ENCODE measurements around the gene ATG10. TPM values are rescaled to one million over a fixed set of nuclear protein-coding genes. Genes with fewer than 3 reads are reported as not detected.
A peak's percentile ranks its signal among the peaks of the same experiment; 100 is the strongest.
"Not testable (repeated sequence)": the region's sequence is repeated elsewhere in the genome, so short reads cannot be mapped to it uniquely, and the experiment has no call there.

Gene ATG10
- total RNA-seq, 1 donor from 2014 or later = 5.8 TPM

DNA sequence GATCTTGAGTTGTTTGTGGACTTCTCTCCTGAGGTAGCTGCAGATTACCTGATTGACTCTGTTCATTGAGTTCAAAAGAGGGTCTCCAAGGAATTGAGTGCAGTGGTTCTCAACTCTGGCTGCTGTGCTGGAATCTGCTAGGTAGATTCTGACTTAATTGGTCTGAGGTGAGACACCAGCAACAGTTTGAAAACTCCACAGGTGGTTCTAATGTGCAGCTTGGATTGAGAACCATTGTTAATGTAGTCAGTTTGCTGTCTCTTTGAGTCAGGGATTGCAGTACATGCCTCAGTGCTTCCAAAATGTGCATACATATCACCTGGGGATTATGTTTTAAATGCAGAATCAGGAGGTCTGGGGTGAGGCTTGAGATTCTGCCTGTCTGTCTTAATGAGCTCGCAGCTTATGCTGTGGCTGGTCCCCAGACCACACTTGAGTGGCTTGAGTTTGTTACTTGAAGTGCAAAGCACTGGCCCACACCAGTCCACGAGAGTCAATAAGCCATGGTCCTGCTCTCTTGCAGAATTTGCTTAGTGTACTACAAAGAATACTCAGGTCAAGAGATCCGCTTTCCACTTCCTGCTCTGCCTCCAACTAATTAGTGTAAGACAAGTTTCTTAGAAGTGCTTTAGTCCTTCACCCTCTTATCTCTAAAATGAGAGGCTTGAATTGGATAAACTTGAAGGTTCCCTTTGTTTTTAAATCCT lies 82.3 kb downstream of the ATG10 start:
- no peak for DNase-seq (ENCODE audit: low read depth in 2 of 2)

DNA sequence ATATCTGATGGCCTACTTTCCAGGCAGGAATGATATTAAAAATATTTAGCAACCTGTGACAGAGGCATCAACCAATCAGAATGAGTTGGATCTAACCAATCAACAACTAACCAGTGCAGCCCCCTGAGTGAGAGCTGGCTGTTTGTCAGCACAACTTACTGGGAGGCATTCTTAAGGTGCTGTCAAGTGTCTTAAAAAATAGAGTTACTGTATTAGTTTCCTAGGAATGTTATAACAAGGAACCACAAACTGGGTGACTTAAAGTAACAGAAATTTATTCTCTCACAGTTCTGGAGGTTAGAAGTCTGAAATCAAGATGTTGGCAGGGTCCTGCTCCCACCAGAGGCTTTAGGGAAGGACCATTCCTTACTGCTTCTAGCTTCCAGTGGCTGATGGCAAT lies 85.2 kb downstream of the ATG10 start:
- no peak for DNase-seq (ENCODE audit: low read depth in 2 of 2)

DNA sequence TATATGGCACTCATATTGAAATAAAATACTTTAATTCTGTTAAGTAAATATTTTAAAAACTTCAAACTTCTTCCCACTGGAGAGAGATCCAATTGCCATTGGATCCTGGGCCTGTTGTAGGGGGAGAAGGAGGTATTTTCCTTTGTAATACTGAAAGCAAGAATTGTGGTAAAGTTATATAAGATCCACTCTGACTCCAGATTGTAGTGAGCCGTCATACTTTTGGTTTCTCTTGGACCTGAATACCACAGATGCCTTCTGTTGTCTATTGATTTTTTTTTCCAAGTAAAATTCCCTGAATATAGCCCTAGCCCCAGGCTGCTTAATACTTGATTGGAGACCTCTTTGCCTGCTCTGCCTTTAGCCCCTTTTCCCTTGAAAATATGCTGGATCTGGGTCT lies 86.9 kb downstream of the ATG10 start:
- no peak for DNase-seq (ENCODE audit: low read depth in 2 of 2)

DNA sequence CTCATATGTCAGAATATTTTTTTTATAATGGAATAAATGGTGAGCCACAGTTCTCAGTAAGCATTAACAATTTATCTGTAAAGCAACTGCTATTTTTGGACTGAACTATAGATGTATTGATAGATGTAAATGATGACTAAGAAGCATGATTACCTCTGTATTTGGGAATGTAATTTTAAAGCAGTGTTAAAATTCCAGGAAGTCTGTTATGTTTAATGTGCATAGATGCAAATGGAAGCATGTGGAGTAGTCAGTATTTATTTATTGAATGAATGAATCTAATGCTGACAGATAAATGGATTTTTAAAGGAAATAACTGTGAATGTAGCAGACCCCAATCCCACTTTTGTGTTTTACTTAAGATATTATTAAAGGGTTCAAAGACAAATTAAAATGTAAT lies 95.0 kb downstream of the ATG10 start:
- DNase-seq (ENCODE audit: low read depth in 2 of 2) = no peak

DNA sequence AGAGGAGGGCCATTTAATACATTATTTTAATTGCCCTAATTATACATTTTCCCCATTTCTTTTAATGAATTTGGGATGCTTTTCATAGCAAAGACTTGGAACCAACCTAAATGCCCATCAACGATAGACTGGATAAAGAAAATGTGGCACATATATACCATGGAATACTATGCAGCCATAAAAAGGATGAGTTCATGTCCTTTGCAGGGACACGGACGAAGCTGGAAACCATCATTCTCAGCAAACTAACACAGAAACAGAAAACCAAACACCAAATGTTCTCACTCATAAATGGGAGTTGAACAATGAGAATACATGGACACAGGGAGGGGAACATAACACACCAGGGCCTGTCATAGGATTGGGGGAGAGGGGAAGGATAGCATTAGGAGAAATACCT lies 96.2 kb downstream of the ATG10 start:
- DNase-seq (ENCODE audit: low read depth in 2 of 2) = not testable (repeated sequence)

DNA sequence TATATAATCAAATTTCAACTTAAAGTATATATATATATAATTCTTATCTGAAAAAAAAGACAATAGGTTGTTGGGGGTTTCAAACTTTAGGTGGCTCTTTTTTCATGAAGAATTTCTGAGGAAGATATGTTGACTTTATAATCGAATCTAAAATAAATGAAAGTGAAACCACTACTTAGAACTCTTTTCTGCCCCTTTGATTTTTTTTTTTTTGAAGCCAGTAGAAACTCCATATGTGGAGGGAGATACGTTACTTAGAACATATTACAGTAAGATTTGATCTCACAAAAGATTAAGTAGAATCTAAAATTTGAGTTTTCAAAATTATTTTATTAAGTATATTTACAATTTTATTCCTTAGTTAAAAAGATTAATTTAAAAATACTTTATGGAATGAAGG lies 96.9 kb downstream of the ATG10 start:
- DNase-seq (ENCODE audit: low read depth in 2 of 2) = peak; percentile 9 to 10

DNA sequence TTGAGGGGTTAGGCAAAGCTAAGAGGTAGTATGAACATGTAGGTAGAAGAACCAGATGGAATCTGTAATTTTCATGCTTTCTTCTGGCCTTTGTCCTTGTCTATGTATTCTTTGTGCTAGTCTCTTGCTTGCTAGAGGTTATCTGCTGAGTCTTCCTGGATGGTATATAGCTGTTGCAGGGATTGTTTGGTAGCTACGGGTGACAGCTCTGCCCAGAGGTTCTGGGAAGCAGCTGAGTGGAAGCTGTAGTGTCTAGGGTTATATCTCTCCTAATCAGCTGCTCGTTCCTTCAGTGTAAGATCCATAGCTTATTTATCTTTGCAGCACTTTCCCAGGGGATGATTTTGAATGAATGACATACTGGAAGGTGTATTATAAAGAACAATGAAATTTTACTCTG lies 100.3 kb downstream of the ATG10 start:
- DNase-seq (ENCODE audit: low read depth in 2 of 2) = no peak

DNA sequence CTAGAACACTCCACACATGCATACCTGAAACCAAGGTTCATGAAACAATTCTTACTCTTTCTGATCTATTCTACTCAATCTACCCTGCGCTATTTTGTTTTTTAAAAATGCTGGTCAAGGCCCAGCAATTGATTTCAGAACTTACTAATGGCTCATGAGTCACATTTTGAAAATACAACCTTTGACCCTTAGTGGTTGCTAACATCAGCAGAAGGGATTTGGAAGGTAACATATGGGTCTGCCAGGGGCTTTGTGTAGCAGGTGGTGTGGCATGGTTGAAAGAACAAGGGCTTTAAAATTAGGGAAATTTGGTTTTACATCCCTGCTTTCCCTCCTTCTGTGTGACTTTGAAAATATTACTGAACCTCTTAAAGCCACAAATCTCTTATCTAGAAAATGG lies 101.4 kb downstream of the ATG10 start:
- DNase-seq (ENCODE audit: low read depth in 2 of 2) = no peak

DNA sequence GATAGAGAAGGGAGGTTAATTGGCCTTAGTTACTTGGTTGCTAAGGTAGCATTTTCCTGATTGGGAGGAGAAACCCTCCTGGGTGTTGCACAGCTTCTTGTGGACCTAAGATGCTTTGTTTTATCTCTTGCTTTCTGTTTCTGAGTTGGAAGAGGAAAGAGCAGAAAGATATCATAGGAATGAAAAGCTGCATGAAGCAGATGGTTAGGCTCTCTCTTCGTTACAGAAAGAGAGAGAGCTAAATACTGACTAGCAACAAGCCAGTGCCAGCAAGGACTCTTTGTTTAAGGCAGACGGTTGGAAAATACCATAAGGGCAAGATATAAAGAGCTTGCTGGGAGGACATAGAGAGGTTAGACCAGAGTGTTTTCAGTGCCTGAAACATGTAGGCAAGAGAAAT lies 103.1 kb downstream of the ATG10 start:
- no peak for DNase-seq (ENCODE audit: low read depth in 2 of 2)

DNA sequence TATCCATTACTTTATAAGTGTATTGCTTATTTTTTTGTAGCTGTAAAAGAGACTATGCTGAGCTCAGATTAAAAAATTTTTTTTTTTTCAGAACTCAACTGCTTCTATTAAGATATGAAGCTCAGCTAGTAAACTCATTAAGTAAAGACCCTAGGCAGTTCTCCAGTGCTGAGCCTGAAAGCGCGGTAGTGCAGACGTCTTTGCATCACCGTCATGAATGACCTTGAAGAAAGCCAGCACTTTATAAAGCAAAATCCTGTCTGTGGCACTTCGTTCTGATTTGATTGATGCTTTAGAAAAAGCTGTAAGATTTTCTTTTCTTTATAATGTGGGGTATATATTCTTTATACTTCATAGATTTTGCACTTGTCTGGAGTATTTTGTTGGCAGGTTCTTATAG lies 105.7 kb downstream of the ATG10 start:
- DNase-seq (ENCODE audit: low read depth in 2 of 2) = no peak

DNA sequence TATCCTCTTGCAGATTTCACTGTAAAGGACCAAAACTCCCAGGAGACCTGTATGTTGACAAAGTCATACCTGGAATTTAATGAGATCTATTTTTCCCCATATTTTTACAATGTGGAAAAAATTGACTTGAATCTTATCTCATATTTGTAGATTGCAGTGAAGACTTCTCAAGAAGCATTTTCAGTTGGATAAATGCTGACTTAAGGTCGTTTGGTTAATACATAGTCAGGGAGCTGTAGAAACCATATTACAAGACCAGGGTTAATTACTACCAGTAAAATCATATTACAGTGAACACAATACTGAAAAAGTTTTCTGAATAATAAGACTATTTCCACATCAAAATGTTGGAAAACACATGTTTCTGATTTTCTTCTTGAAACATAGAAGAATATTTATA lies 119.8 kb downstream of the ATG10 start:
- no peak for DNase-seq (ENCODE audit: low read depth in 2 of 2)

DNA sequence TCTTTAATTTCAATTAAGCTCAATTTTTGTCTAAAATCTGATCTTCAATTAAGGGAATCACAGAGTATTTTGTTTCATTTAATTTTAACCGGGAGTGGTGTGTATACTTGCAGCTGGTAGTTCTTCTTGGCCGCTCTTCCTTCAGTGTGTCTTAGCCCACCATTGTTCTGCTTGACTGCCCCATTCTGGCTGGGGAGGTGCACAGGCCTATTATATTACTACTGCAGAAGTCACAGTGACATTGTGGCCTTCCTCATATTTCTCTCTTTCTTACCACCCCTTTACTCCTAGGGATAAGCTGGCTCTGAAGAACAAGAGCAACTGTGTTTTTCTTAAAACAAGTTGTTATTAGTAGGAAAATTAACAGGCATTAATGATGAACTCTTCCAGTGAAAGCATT lies 123.7 kb downstream of the ATG10 start:
- DNase-seq (ENCODE audit: low read depth in 2 of 2) = no peak

DNA sequence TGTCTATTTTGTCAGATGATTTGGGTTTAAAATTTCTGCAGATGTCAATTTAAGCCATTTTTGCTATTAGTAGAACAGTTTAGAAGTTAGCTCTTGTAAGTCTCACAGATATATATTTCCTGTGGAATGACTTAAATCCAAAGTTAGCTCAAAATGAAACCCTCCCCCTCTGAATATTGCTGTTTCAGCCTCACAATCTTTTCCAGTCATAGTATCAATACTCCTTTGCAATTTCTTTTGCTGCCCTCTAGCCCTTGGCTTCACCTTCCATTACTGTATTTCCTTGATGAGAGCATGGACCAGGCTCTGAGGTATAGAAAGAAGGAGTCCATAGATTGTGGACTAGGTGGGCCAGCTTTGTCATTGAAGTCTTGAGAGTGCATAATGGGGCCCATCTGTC lies 124.4 kb downstream of the ATG10 start:
- no peak for DNase-seq (ENCODE audit: low read depth in 2 of 2)

DNA sequence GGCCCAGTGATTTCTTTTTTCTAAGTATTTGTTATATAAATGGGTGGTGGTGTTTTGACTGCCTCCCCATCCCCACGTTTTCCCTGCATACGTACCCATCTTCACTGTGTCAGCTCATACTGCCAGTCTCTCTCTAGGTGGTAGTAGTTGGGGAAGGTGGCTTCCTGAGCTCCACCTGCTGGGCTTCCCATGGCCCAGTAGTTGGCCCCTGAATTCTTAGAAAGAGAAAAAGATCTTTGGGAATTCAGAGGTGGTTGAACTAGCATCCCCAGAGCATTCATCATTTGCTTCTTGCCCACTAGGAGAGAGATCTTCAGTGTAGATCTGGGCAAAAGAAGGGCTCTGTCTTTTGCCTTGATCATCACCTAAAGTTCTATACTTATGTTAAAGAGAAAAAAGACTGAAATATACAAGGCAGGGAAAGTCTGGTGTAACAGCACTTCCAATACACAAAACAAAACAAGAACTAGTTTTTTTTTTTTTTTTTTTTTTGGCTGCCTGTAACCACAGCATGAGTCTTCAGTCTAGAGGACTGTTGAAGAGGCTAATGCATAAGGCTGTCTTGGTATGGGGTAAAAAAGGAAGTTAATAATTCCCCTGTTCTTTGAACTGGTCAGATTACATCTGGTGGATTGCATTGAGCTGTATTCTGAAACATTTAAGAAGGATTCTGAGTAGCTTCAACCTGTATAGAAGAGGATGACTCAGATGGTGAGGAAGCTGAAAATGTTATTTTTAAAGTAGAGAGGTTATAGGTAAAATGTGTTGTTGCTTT lies 128.7 kb downstream of the ATG10 start:
- DNase-seq (ENCODE audit: low read depth in 2 of 2) = no peak

DNA sequence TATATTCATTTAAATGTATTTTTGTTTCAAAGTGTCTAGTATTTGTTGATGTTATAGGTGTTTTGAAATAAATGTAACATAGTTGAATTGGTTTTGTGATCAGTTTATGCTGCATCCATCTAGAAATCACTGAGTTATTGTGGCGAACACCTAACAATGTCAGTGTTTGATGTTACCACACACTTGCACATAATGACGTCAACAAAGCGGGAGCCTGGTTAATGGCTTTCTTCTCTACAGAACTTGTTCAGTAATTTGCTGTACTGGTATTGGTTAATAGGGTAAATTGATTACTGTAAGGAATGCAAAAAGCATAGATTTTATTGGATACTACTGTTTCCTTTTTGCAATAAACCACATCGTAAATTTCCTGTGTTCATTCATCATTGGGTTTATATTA lies 133.0 kb downstream of the ATG10 start:
- DNase-seq (ENCODE audit: low read depth in 2 of 2) = no peak

DNA sequence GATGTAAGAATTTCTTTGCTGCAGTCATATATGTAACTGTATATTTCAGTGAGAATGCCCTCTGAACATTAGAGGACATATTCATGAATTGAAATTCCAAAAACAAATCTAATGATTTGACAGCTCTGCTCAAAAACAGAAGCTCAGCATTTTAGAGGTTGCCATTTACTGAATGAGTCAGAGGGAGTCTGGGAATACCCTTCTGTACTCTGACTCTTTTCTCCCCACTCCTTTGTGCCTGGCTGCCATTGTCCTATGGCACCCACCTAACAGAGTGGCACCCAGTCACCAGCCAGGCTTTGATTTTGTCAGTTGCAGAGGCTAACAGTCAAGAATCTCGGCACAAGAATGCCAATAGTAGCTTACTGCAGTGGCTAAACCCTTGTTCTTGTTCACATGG lies 133.6 kb downstream of the ATG10 start:
- peak in 1 of 2 donors; percentile 21 for DNase-seq (ENCODE audit: low read depth in 2 of 2)

DNA sequence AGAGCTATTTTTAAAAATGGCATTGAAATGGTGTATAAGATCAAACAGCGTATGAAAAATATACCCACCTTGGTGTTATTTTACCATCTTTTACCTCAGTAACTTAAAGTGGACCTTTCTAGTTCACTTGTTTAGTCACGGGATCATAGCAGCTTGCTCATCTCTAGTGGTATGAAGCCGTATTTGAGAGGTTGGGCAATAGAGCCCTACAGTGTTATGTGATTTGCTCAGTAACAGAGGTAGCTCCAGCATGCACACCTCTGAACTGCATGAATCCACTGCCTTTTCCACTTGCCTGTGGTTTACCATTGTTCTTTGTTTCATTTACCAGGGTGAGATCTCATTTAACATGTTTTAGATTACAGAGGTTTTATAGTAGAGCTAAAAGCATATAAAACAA lies 134.4 kb downstream of the ATG10 start:
- DNase-seq (ENCODE audit: low read depth in 2 of 2) = no peak

DNA sequence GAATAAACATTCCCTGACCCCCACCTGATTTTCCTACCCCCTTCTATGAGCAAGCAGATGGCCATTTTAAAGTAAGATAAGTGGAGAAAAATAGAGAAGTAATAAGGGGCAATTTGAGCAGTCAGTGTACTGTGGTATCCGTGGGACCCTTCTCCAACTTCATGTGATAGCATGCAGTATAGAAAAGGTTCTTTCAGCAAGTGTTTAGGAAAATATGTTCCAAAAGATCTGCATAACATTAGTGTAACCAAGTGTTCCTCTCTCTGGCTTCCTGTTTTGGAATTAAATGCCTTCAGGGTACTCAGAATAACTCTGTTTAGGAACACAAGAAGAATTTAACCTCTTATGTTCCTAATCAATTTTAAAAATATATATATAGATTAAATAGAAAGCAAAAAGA lies 134.9 kb downstream of the ATG10 start:
- peak; percentile 4 to 5 for DNase-seq (ENCODE audit: low read depth in 2 of 2)

DNA sequence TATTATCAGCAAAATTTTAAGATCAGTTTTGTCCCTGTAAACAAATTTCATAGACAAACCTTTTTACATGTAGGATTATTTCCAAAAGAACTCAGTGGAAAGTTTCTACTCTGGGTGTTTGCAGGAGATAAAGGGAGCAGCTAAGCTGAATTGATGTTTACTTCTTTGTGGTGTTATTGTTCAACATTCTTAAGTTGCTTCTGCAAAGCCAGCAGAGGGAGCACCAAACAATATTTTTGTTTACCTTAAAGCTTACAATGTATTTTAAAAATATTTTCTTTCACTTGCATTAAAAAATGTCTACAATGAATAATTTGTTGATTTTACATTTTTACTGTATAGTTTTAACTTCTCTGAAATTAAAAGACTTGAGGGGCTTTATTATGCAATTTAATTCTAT lies 135.4 kb downstream of the ATG10 start:
- DNase-seq (ENCODE audit: low read depth in 2 of 2) = peak in 1 of 2 donors; percentile 35

DNA sequence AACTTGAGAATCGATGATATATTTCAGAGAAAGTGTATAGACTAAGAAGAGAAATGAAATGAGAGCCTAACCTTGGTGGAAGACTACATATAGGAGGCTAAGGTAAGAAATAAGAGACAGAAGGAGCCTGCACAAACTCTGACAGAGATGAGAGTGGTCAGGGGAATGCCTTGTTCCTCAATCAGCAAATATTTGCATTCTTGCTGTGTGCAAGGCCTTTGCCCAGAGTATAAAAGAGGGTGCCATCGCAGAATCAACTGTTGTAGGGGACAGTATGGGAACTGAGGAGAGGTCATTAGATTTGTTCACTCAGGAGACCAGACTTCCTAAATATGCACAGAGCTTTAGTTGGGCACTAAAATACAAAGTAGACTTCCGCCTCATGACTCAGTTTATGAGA lies 137.2 kb downstream of the ATG10 start:
- no peak for DNase-seq (ENCODE audit: low read depth in 2 of 2)

DNA sequence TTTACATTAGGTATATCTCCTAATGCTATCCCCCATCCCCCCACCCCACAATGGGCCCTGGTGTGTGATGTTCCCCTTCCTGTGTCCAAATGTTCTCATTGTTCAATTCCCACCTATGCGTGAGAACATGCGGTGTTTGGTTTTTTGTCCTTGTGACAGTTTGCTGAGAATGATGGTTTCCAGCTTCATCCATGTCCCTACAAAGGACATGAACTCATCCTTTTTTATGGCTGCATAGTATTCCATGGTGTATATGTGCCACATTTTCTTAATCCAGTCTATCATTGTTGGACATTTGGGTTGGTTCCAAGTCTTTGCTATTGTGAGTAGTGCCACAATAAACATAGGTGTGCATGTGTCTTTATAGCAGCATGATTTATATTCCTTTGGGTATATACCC lies 138.1 kb downstream of the ATG10 start:
- not testable (repeated sequence) for DNase-seq (ENCODE audit: low read depth in 2 of 2)

DNA sequence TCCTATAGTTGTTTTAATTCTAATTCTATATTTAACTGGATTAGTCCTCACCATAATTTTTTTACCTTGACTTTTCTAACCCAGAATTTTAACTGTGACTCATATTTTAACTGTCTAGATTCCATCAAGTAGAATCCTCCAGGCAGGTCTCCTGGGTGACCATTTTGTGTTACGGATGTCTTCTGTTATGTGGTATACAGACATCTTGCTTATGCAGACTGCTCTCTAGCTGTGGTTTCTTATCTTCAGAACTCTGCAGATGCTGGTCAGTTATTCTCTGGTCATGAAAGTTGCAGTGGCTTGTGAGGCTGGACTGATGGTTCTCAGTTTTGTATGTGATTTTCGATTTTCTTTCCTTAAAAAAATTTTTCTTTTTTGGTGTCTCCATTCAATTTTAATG lies 139.4 kb downstream of the ATG10 start:
- no peak for DNase-seq (ENCODE audit: low read depth in 2 of 2)

DNA sequence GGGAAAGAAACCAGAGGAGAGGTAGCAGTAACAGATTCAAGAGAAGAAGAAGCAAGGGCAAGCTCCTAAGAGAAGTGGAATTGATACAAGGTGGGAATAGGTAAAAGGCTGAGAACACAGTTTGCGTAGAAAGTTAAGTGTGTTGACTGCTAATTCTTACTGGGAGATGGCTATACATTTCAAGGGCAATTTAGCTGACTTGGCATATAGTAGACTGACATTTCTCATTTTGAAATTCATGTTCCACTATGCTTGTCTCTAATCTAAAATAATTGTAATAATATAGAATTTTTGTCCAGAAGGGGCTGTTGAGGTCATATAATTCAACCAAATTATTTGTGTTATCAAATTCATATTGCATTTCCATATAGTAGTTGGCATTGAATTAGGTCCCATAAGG lies 144.0 kb downstream of the ATG10 start:
- DNase-seq (ENCODE audit: low read depth in 2 of 2) = no peak

Measured in lung microvascular endothelial cell (primary cell).